Mesendoderm (in vitro differentiated cells): Measurements from ENCODE around the gene C1QTNF9.
"Not testable (repeated sequence)": the region's sequence is repeated elsewhere in the genome, so short reads cannot be mapped to it uniquely, and the experiment has no call there.

Experiments used
- DNase-seq: peaks from one replicate; pipeline ENCODE4 v3.0.0; 2013
- H2AK5ac ChIP-seq: 2 replicates; pipeline ENCODE4 v1.6.1; 2013; ENCODE audit warnings: low read length, inconsistent platforms
- H2BK120ac ChIP-seq: 2 replicates; pipeline ENCODE4 v1.6.1; 2013; ENCODE audit warnings: low read depth, mild to moderate bottlenecking, low read length, moderate library complexity, mixed read lengths
- H2BK15ac ChIP-seq: replicated peaks from 2 replicates; pipeline ENCODE4 v1.6.1; 2013; ENCODE audit warnings: low read depth, mild to moderate bottlenecking, moderate library complexity
- H2BK5ac ChIP-seq: 2 replicates; pipeline ENCODE4 v1.6.1; 2013; ENCODE audit warnings: low read length, inconsistent platforms
- H3K18ac ChIP-seq: 2 replicates; pipeline ENCODE4 v1.6.1; 2013; ENCODE audit warnings: mild to moderate bottlenecking, low read length, mixed read lengths
- H3K23ac ChIP-seq: one replicate; pipeline ENCODE4 v1.6.1; 2013; ENCODE audit warnings: low read length
- H3K27ac ChIP-seq: 2 replicates; pipeline ENCODE4 v1.5.1; 2013; ENCODE audit warnings: low read depth, mild to moderate bottlenecking, inconsistent platforms, low read length, moderate library complexity
- H3K27me3 ChIP-seq: 2 replicates; pipeline ENCODE4 v1.6.1; 2013; ENCODE audit warnings: low read length, control low read depth, mild to moderate bottlenecking, inconsistent platforms; ENCODE audit not compliant: insufficient read depth, poor library complexity
- H3K36me3 ChIP-seq: 2 replicates; pipeline ENCODE4 v1.6.1; 2013; ENCODE audit warnings: low read length, inconsistent platforms; ENCODE audit not compliant: control insufficient read depth, insufficient read depth
- H3K4ac ChIP-seq: one replicate; pipeline ENCODE4 v1.6.1; 2013; ENCODE audit warnings: low read depth, mild to moderate bottlenecking, low read length, moderate library complexity
- H3K4me1 ChIP-seq: 2 replicates; pipeline ENCODE4 v1.6.1; 2013; ENCODE audit warnings: low read depth, low read length, inconsistent platforms; ENCODE audit not compliant: control insufficient read depth
- H3K4me2 ChIP-seq: 2 replicates; pipeline ENCODE4 v1.6.1; 2013; ENCODE audit warnings: low read length
- H3K4me3 ChIP-seq: 2 replicates; pipeline ENCODE4 v1.5.1; 2013; ENCODE audit warnings: mild to moderate bottlenecking, low read length
- H3K56ac ChIP-seq: one replicate; pipeline ENCODE4 v1.6.1; 2013; ENCODE audit warnings: low read length
- H3K79me1 ChIP-seq: 2 replicates; pipeline ENCODE4 v1.6.1; 2013; ENCODE audit warnings: low read length, inconsistent platforms
- H3K79me2 ChIP-seq: 2 replicates; pipeline ENCODE4 v1.6.1; 2013; ENCODE audit warnings: mild to moderate bottlenecking, low read length; ENCODE audit not compliant: control insufficient read depth, insufficient read depth
- H3K9ac ChIP-seq: 2 replicates; pipeline ENCODE4 v1.6.1; 2013; ENCODE audit warnings: low read length, inconsistent platforms
- H4K5ac ChIP-seq: one replicate; pipeline ENCODE4 v1.6.1; 2013; ENCODE audit warnings: low read length
- H4K8ac ChIP-seq: one replicate; pipeline ENCODE4 v1.6.1; 2013; ENCODE audit warnings: low read depth, mild to moderate bottlenecking, control low read depth, low read length, moderate library complexity
- WGBS: extraction: QIAGEN DNeasy Blood & Tissue Kit; methylation state at CpG from one replicate; pipeline ENCODE4 v1.1.7; 2013; ENCODE audit warnings: low lambda C conversion rate, missing lambda C conversion rate; ENCODE audit not compliant: insufficient coverage; ENCODE audit errors: extremely low coverage; 5-methylcytosine and 5-hydroxymethylcytosine counted together

C1QTNF9 gene

GRCh38 chr13:24355103-24355502 is 45.7 kb downstream of the C1QTNF9 start:
- Histone ChIP-seq H3K79me1 (no peaks in the 10 kb centered on the region), H2AK5ac (no peak overlapping the region), H2BK15ac (no peak overlapping the region), H3K56ac (no peak overlapping the region), H2BK5ac (no peak overlapping the region), H3K4ac (no peak overlapping the region), H3K18ac (no peak overlapping the region), H3K79me2 (no peaks in the 10 kb centered on the region), H3K4me2 (no peak overlapping the region), H3K9ac (no peak overlapping the region), H3K36me3 (no peaks in the 10 kb centered on the region), H3K27me3 (no peaks in the 10 kb centered on the region), H3K4me1 (no peaks in the 10 kb centered on the region), H3K27ac (no peak overlapping the region), H3K4me3 (no peak overlapping the region), H2BK120ac (no peak overlapping the region), H4K5ac (no peak overlapping the region), H4K8ac (no peak overlapping the region), H3K23ac (no peak overlapping the region)
- DNase-seq, result peak; percentile 5
- no CpG with 5 or more reads among the region's 13 CpGs for WGBS

GRCh38 chr13:24356270-24356669 is 46.9 kb downstream of the C1QTNF9 start:
- H3K4ac ChIP-seq, result no peak overlapping the region
- H3K27ac ChIP-seq, result no peak overlapping the region
- no peak overlapping the region for H3K56ac ChIP-seq
- H3K23ac ChIP-seq, result no peak overlapping the region
- no peak for DNase-seq
- no peak overlapping the region for H4K5ac ChIP-seq
- no peak overlapping the region for H3K4me2 ChIP-seq
- H3K9ac ChIP-seq, result no peak overlapping the region
- no peak overlapping the region for H4K8ac ChIP-seq
- H2AK5ac ChIP-seq, result no peak overlapping the region
- 100% methylated on average over 4 of the region's 7 CpGs for WGBS
- H3K79me2 ChIP-seq, result no peaks in the 10 kb centered on the region
- no peaks in the 10 kb centered on the region for H3K27me3 ChIP-seq
- H3K4me1 ChIP-seq, result no peaks in the 10 kb centered on the region
- no peak overlapping the region for H2BK15ac ChIP-seq
- H3K18ac ChIP-seq, result no peak overlapping the region
- no peak overlapping the region for H2BK5ac ChIP-seq
- H3K79me1 ChIP-seq, result no peaks in the 10 kb centered on the region
- H2BK120ac ChIP-seq, result no peak overlapping the region
- H3K4me3 ChIP-seq, result no peak overlapping the region
- H3K36me3 ChIP-seq, result no peaks in the 10 kb centered on the region

- no peak overlapping the region for H2AK5ac ChIP-seq
- H2BK15ac ChIP-seq, result no peak overlapping the region
- no peak overlapping the region for H3K9ac ChIP-seq
- H2BK5ac ChIP-seq, result no peak overlapping the region
- WGBS, result 100% methylated on average over 6 of the region's 7 CpGs
- H3K4me1 ChIP-seq, result no peaks in the 10 kb centered on the region
- H3K36me3 ChIP-seq, result no peaks in the 10 kb centered on the region
- no peak overlapping the region for H4K8ac ChIP-seq
- no peak for DNase-seq
- H2BK120ac ChIP-seq, result no peak overlapping the region
- no peaks in the 10 kb centered on the region for H3K27me3 ChIP-seq
- H3K56ac ChIP-seq, result no peak overlapping the region
- H3K79me1 ChIP-seq, result no peaks in the 10 kb centered on the region
- H3K79me2 ChIP-seq, result no peaks in the 10 kb centered on the region
- no peak overlapping the region for H3K4me2 ChIP-seq
- H3K4ac ChIP-seq, result no peak overlapping the region
- no peak overlapping the region for H3K27ac ChIP-seq
- no peak overlapping the region for H4K5ac ChIP-seq
- H3K18ac ChIP-seq, result no peak overlapping the region
- no peak overlapping the region for H3K4me3 ChIP-seq
- H3K23ac ChIP-seq, result no peak overlapping the region
Measured at GRCh38 chr13:24356837-24357236, 47.5 kb downstream of the C1QTNF9 start.

- no CpG with 5 or more reads among the region's 15 CpGs for WGBS
- Histone ChIP-seq H3K56ac (no peak overlapping the region), H2AK5ac (no peak overlapping the region)
Measured at GRCh38 chr13:24357756-24358155, 48.4 kb downstream of the C1QTNF9 start.

GRCh38 chr13:24358836-24359235 is 49.5 kb downstream of the C1QTNF9 start:
- not testable (repeated sequence) for H3K4me3 ChIP-seq, H2AK5ac ChIP-seq, DNase-seq, H3K79me1 ChIP-seq, H3K4me1 ChIP-seq, H3K36me3 ChIP-seq, H4K8ac ChIP-seq, H3K4me2 ChIP-seq, H3K9ac ChIP-seq, H3K18ac ChIP-seq, H2BK15ac ChIP-seq, H3K56ac ChIP-seq, H2BK120ac ChIP-seq, H2BK5ac ChIP-seq, H3K4ac ChIP-seq, H3K23ac ChIP-seq, H4K5ac ChIP-seq, H3K27ac ChIP-seq, H3K27me3 ChIP-seq, H3K79me2 ChIP-seq
- no CpG with 5 or more reads among the region's 16 CpGs for WGBS

More at GRCh38 chr13:24357756-24358155, 48.4 kb downstream of the C1QTNF9 start:
- no peak overlapping the region for H3K18ac ChIP-seq
- H2BK120ac ChIP-seq, result no peak overlapping the region
- H3K36me3 ChIP-seq, result no peaks in the 10 kb centered on the region
- H3K79me2 ChIP-seq, result no peaks in the 10 kb centered on the region
- H3K9ac ChIP-seq, result no peak overlapping the region
- no peak overlapping the region for H3K4me3 ChIP-seq
- H4K5ac ChIP-seq, result no peak overlapping the region
- no peak for DNase-seq
- no peaks in the 10 kb centered on the region for H3K4me1 ChIP-seq
- H3K4ac ChIP-seq, result no peak overlapping the region
- no peak overlapping the region for H2BK15ac ChIP-seq
- H4K8ac ChIP-seq, result no peak overlapping the region
- no peak overlapping the region for H3K4me2 ChIP-seq
- no peaks in the 10 kb centered on the region for H3K27me3 ChIP-seq
- no peak overlapping the region for H2BK5ac ChIP-seq
- H3K79me1 ChIP-seq, result no peaks in the 10 kb centered on the region
- H3K23ac ChIP-seq, result no peak overlapping the region
- no peak overlapping the region for H3K27ac ChIP-seq

GRCh38 chr13:24359252-24359651 is 49.9 kb downstream of the C1QTNF9 start:
- H3K4ac ChIP-seq, result not testable (repeated sequence)

More at GRCh38 chr13:24359252-24359651, 49.9 kb downstream of the C1QTNF9 start:
- H3K79me1 ChIP-seq, H3K9ac ChIP-seq, H4K8ac ChIP-seq, H3K27ac ChIP-seq, H3K36me3 ChIP-seq, H4K5ac ChIP-seq, H2BK120ac ChIP-seq, H3K4me1 ChIP-seq, H3K23ac ChIP-seq, H2BK15ac ChIP-seq, H3K18ac ChIP-seq, H3K4me2 ChIP-seq, H3K4me3 ChIP-seq, H3K79me2 ChIP-seq, H3K56ac ChIP-seq, H2BK5ac ChIP-seq, H2AK5ac ChIP-seq, H3K27me3 ChIP-seq: not testable (repeated sequence)
- WGBS, result no CpG with 5 or more reads among the region's 9 CpGs
- peak; percentile 32 for DNase-seq
